Breast epithelium (tissue), 4 donors: ENCODE data around the gene HSCB. TPM values are rescaled to one million over a fixed set of nuclear protein-coding genes. Genes with fewer than 3 reads are reported as not detected.
A peak's percentile ranks its signal among the peaks of the same experiment; 100 is the strongest.

Source experiments
- DNase-seq, 2 donors: peaks; one replicate each; pipeline ENCODE4 v3.0.0-alpha.2; 2019; ENCODE audit warnings: low spot score in 2 of 2
- H3K27ac ChIP-seq, 2 donors: fragments of 200-600 bp; sonication (generic) in 1 of 2; one replicate each; pipeline ENCODE4 v1.5.1; 2016 to 2019; ENCODE audit warnings: mild to moderate bottlenecking in 1 of 2
- H3K27me3 ChIP-seq, 2 donors: fragments of 200-600 bp; sonication (generic) in 1 of 2; one replicate each; pipeline versions ENCODE4 v1.5.1 to v1.6.0; 2017 to 2019; ENCODE audit warnings: control low read depth in 1 of 2, mild to moderate bottlenecking in 1 of 2
- H3K36me3 ChIP-seq: fragments of 200-600 bp; one replicate; pipeline ENCODE4 v1.5.1; 2019
- H3K4me1 ChIP-seq, 2 donors: fragments of 200-600 bp; sonication (generic); one replicate each; pipeline ENCODE4 v1.5.1; 2016 to 2019; ENCODE audit warnings: control low read depth in 1 of 2
- H3K4me3 ChIP-seq, 3 donors: fragments of 200-600 bp; sonication (generic); 1 replicate in 2 of 3; 2 replicates in 1 of 3; pipeline ENCODE4 v1.5.1; 2016 to 2019; ENCODE audit warnings: mild to moderate bottlenecking in 3 of 3, moderate library complexity in 2 of 3
- H3K9me3 ChIP-seq, 2 donors: fragments of 200-600 bp; sonication (generic) in 1 of 2; one replicate each; pipeline ENCODE4 v1.5.1; 2016 to 2019; ENCODE audit warnings: control low read depth in 1 of 2
- CTCF ChIP-seq, 3 donors: fragments of 450-650 bp; IDR thresholded peaks; one replicate each; pipeline ENCODE4 v1.5.1; 2016 to 2017; ENCODE audit warnings: antibody characterized with exemption in 3 of 3, mild to moderate bottlenecking in 3 of 3, moderate library complexity in 3 of 3
- POLR2A ChIP-seq: fragments of 450-650 bp; IDR thresholded peaks from one replicate; pipeline ENCODE4 v1.6.1; 2016; ENCODE audit warnings: antibody characterized with exemption, mild to moderate bottlenecking, moderate library complexity
- POLR2AphosphoS5 ChIP-seq, 3 donors: sonication (generic); formaldehyde crosslinking; IDR thresholded peaks; one replicate each; pipeline ENCODE4 v1.6.1; 2017; ENCODE audit warnings: antibody characterized with exemption in 3 of 3
- intact Hi-C: fragments of 100-400 bp; cut with DNase I; formaldehyde crosslinking; loops from one replicate; pipeline ENCODE4 v1.15.1; 2023; ENCODE audit warnings: low total_unique reads
- total RNA-seq, 3 donors: library from RNA; depleted of rRNA; stranded (reverse); fragments of >200 nt; gene quantifications; one replicate each; pipeline ENCODE4 v1.1.0, GENCODE V29; 2016

Gene HSCB
- total RNA-seq, 3 donors from 2014 or later, result 25.3 to 49.3 (median 32.4) TPM

- H3K9me3 ChIP-seq, result no peaks in the 10 kb centered on the region
- peak overlapping the region; percentile 20 to 45 for H3K27ac ChIP-seq
- TF ChIP-seq POLR2A (no peak), CTCF (IDR thresholded peaks at IDR 0.05) (no peak), POLR2AphosphoS5 (IDR thresholded peaks at IDR 0.05) (no peak)
- no peaks in the 10 kb centered on the region for H3K27me3 ChIP-seq
- no peak for DNase-seq
- peak overlapping the region in 2 of 3 donors; percentile 13 to 92 for H3K4me3 ChIP-seq
- intact Hi-C loops, result no loop called here
- H3K36me3 ChIP-seq, result peaks cover 6% of the 10 kb centered on the region
- no peaks in the 10 kb centered on the region for H3K4me1 ChIP-seq
Measured at GRCh38 chr22:28795071-28795693, 53.3 kb downstream of the HSCB start.

- no peak for DNase-seq
- peaks cover 6% of the 10 kb centered on the region for H3K36me3 ChIP-seq
- peak overlapping the region in 2 of 3 donors; percentile 64 to 92 for H3K4me3 ChIP-seq
- H3K27ac ChIP-seq, result peak overlapping the region; percentile 45 to 97
- no peaks in the 10 kb centered on the region for H3K4me1 ChIP-seq
- TF ChIP-seq POLR2AphosphoS5 (IDR thresholded peaks at IDR 0.05) (no peak), POLR2A (no peak), CTCF (IDR thresholded peaks at IDR 0.05) (no peak)
- intact Hi-C loops, result no loop called here
- H3K27me3 ChIP-seq, result no peaks in the 10 kb centered on the region
- no peaks in the 10 kb centered on the region for H3K9me3 ChIP-seq
Measured at GRCh38 chr22:28795932-28796856, 54.4 kb downstream of the HSCB start.

- Histone ChIP-seq H3K27ac (peak overlapping the region; percentile 97 to 100), H3K9me3 (no peaks in the 10 kb centered on the region), H3K27me3 (no peaks in the 10 kb centered on the region), H3K4me1 (no peaks in the 10 kb centered on the region), H3K4me3 (peak overlapping the region; percentile 64 to 100 (median 92)), H3K36me3 (peaks cover 6% of the 10 kb centered on the region)
- intact Hi-C loops, result no loop called here
- peak in 1 of 2 donors; percentile 71 for DNase-seq
- TF ChIP-seq CTCF (IDR thresholded peaks at IDR 0.05) (no peak), POLR2AphosphoS5 (IDR thresholded peaks at IDR 0.05) (peak; percentile 44 to 92 (median 77)), POLR2A (peak; percentile 81)
Measured at GRCh38 chr22:28798810-28799605, 57.2 kb downstream of the HSCB start.

- no peaks in the 10 kb centered on the region for H3K27me3 ChIP-seq
- TF ChIP-seq POLR2A (no peak), POLR2AphosphoS5 (IDR thresholded peaks at IDR 0.05) (peak in 2 of 3 donors; percentile 5 to 72), CTCF (IDR thresholded peaks at IDR 0.05) (no peak)
- intact Hi-C loops, result no loop called here
- H3K4me3 ChIP-seq, result peak overlapping the region; percentile 64 to 100 (median 92)
- peaks cover 6% of the 10 kb centered on the region for H3K36me3 ChIP-seq
- H3K4me1 ChIP-seq, result no peaks in the 10 kb centered on the region
- peak; percentile 40 to 61 for DNase-seq
- H3K27ac ChIP-seq, result peak overlapping the region; percentile 97 to 100
- H3K9me3 ChIP-seq, result no peaks in the 10 kb centered on the region
Measured at GRCh38 chr22:28799606-28800307, 57.9 kb downstream of the HSCB start.
